H1 (cell line): ENCODE data around the gene EN1.

Source experiments
- EP300 ChIP-seq, 2 experiments: IDR thresholded peaks; 1 replicate in 1 of 2; 2 replicates in 1 of 2; pipeline ENCODE4 v1.6.1; 2011 to 2012; ENCODE audit warnings: low read depth in 2 of 2, low read length in 2 of 2, mild to moderate bottlenecking in 2 of 2, borderline replicate concordance in 1 of 2, inconsistent platforms in 1 of 2, moderate library complexity in 1 of 2
- GABPA ChIP-seq: IDR thresholded peaks from 2 replicates; pipeline ENCODE4 v1.6.1; 2011; ENCODE audit warnings: mild to moderate bottlenecking, low read length, moderate library complexity, borderline replicate concordance; ENCODE audit not compliant: insufficient read depth
- JUN ChIP-seq: IDR thresholded peaks from 2 replicates; pipeline ENCODE4 v1.6.1; 2011; ENCODE audit warnings: low read depth, mild to moderate bottlenecking, improper control_type of control experiment, low read length
- PHF8 ChIP-seq: fragments of 200-600 bp; sonication (generic); conservative IDR thresholded peaks from 2 replicates; pipeline ENCODE4 v1.7.1; 2012; ENCODE audit warnings: low read depth, mild to moderate bottlenecking, inconsistent platforms, low read length, moderate library complexity
- POLR2A ChIP-seq, 2 experiments: IDR thresholded peaks; 1 replicate in 1 of 2; 2 replicates in 1 of 2; pipeline ENCODE4 v1.6.1; 2011; ENCODE audit warnings: low read depth in 2 of 2, low read length in 2 of 2, mild to moderate bottlenecking in 2 of 2; ENCODE audit errors: control extremely low read depth in 1 of 2

DNA sequence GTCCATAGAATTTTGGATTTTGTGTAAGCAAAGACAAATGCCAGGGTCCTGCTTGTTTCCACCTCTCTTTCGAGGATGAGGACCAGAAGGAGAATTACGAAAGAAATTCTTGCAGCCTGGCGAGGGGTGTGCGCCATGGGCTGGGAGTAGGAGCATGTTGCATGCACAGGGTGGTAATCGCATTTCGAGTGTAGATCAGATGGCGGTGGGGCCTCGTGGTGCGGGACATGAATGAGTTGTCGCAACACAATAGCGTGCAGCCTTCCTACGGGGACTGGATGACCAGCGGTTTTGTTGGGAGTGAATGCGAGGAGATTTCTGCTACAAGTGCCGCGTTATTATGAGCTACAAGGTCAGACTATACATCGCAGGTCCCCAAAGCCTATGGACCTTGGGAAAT lies 4.2 kb upstream of the EN1 start:
- TF ChIP-seq POLR2A (IDR thresholded peaks at IDR 0.05; ENCODE audit: control extremely low read depth in 1 of 2, low read depth in 2 of 2, low read length in 2 of 2): no peak
- no peak for TF ChIP-seq EP300 (IDR thresholded peaks at IDR 0.05; ENCODE audit: borderline replicate concordance in 1 of 2, low read depth in 2 of 2, low read length in 2 of 2)
- no peak for TF ChIP-seq PHF8
- no peak for TF ChIP-seq GABPA
- no peak for TF ChIP-seq JUN
